Activated CD4-positive, CD25-positive, alpha-beta regulatory T cell treated with anti-CD3 and anti-CD28 coated beads, Interleukin-2, amount 50 U/mL, for 24 hours (primary cell): ENCODE measurements around the gene DYNC2I2.

Experiments
- ATAC-seq, 2 donors: fragments of 150-1000 bp; cut with Tn5 transposase; one replicate each; pipeline ENCODE4 v1.10.0; 2021; ENCODE audit warnings: mild to moderate bottlenecking in 1 of 2, moderate library complexity in 1 of 2

The DYNC2I2 gene

GRCh38 chr9:128635266-128636023, 21.2 kb downstream of the DYNC2I2 start:
- peak in 1 of 2 donors; percentile 21 for ATAC-seq

GRCh38 chr9:128634651-128635262, 21.9 kb downstream of the DYNC2I2 start:
- no peak for ATAC-seq

GRCh38 chr9:128634111-128634510, 22.5 kb downstream of the DYNC2I2 start:
- no peak for ATAC-seq

- ATAC-seq, result no peak
These were observed 23.0 kb downstream of the DYNC2I2 start for GRCh38 chr9:128633601-128634000.

GRCh38 chr9:128633057-128633456, 23.6 kb downstream of the DYNC2I2 start:
- ATAC-seq, result no peak

GRCh38 chr9:128632486-128632885, 24.2 kb downstream of the DYNC2I2 start:
- no peak for ATAC-seq

- no peak for ATAC-seq
These were observed 24.6 kb downstream of the DYNC2I2 start for GRCh38 chr9:128632066-128632465.

- ATAC-seq, result no peak
These were observed 25.0 kb downstream of the DYNC2I2 start for GRCh38 chr9:128631636-128632035.

GRCh38 chr9:128629852-128630545, 26.6 kb downstream of the DYNC2I2 start:
- ATAC-seq, result no peak

GRCh38 chr9:128629136-128629535, 27.5 kb downstream of the DYNC2I2 start:
- no peak for ATAC-seq

- no peak for ATAC-seq
These were observed 28.1 kb downstream of the DYNC2I2 start for GRCh38 chr9:128628471-128629048.

GRCh38 chr9:128627906-128628305, 28.7 kb downstream of the DYNC2I2 start:
- ATAC-seq, result no peak

GRCh38 chr9:128627127-128627715, 29.4 kb downstream of the DYNC2I2 start:
- ATAC-seq, result no peak

GRCh38 chr9:128626181-128626580, 30.5 kb downstream of the DYNC2I2 start:
- no peak for ATAC-seq

- ATAC-seq, result no peak
These were observed 31.1 kb downstream of the DYNC2I2 start for GRCh38 chr9:128625391-128626146.

GRCh38 chr9:128624566-128624965, 32.1 kb downstream of the DYNC2I2 start:
- no peak for ATAC-seq

- no peak for ATAC-seq
These were observed 34.8 kb downstream of the DYNC2I2 start for GRCh38 chr9:128621730-128622455.

- no peak for ATAC-seq
These were observed 36.9 kb downstream of the DYNC2I2 start for GRCh38 chr9:128619779-128620178.

GRCh38 chr9:128619127-128619526, 37.5 kb downstream of the DYNC2I2 start:
- ATAC-seq, result no peak

GRCh38 chr9:128617943-128618342, 38.7 kb downstream of the DYNC2I2 start:
- ATAC-seq, result no peak

GRCh38 chr9:128615571-128615970, 41.1 kb downstream of the DYNC2I2 start:
- no peak for ATAC-seq

GRCh38 chr9:128614728-128615127, 41.9 kb downstream of the DYNC2I2 start:
- no peak for ATAC-seq
